HG03139 (cell line): ENCODE results near the gene C1orf94.

Experiments
- ATAC-seq: cut with Tn5 transposase; IDR thresholded peaks from one replicate; pipeline ENCODE4 v1.9.1; 2021; ENCODE audit not compliant: unreplicated experiment

Gene C1orf94

GRCh38 chr1:34176830-34177603, at the start of gene C1orf94:
C1orf94 (plus strand) TSS chr1:34176907; CDS start chr1:34177790, 883 bp downstream.
- ATAC-seq: no peak

DNA sequence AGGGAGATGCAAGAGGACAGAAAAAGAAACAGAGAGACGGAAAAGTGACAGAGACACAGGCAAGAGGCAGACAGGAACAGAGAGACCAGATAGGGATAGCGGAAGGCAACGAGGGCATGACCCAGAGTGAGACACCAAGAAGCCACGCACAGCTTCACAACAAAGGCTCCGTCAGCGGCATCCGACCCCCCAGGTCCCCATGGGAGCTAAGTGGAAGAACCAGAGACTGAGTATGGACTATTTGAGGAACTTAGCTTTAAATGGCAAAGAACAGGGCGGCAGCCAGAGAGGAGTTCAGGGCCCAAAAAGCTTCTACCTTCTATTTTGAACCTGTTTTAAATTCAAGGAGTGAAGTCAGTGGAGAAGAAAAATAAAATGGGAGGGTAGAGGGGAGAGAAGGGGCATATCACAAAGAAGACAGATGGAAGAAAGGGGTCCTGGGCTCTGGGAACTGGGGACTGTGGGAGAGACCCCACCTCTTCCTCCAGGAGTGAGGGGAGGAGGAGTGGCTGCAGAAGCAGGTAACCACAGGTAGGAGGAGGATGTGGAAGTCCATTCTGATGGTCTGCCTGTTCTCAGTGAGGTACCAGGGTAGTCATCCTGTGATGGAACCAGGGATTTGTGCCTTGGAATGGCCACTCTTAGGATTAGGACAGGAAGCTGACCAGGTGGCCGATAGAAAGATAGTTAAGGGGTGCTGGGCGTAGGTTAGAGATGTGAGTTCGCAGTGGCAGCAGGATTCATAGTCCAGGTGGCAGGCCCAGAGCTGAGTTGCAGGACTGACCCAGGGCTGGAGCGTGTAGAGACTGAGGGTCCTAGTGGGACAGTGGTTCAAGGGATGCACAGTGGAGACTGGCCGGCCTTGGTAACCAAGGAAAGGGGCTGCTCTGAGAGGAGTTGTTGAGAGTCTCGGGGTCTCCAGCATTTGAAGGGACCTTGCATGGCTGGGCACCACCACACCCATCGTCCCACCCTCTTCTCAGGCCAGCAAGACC, 49.4 kb upstream of the C1orf94 start:
- no peak for ATAC-seq

DNA sequence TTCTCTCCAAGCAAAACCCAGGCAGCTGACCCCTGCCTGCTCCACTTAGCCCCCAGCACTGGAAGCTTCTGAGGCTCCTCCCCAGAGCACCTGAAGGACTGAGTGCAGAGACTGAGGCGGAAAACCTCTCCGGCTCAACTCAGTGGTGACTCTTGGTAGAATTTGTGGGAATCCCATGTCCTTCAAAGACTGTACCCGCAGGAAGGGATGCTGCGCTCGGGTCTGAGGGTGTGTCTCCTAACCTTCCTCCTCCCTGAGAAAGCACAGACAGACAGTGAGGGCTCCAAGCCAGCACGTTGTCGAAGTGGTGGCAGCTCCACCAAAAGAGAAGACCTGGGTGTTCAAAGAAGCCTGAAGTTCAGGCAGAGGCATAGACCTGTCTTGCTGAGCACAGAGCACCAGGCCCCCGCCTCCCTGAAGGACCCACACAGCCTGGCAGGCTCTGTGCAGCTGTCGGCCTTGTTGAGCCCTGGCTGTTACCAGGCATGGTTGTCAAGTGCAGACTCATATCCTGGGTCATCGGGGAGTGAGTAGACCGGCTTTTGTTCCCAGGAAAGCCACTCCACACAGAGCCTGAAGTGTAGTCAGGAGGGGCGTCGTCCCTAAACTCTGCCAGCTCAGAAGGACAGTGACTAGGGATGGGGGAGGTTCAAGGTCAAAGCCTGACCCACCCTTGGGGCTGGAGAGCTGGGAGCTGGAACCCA, 48.4 kb upstream of the C1orf94 start:
- no peak for ATAC-seq

DNA sequence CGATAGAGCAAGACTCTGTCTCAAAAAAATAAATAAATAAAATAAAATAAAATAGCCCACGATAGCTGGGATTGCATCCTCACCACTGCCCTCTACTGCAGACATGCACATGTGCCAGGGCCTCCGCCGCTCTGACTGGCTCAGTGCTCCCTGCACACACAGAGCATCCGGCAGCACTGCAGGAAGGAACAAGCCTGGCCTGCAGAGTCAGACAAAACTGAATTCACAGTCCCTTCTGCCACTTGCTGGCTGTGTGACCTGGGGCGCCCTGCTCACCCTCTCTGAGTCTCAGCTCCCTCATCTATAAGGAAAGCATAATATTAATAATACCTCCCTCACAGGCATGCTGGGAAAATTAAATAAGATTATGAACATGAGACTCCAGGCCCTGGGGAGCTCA, 47.1 kb upstream of the C1orf94 start:
- ATAC-seq: no peak

GRCh38 chr1:34130306-34130705, 46.4 kb upstream of the C1orf94 start:
- no peak for ATAC-seq

DNA sequence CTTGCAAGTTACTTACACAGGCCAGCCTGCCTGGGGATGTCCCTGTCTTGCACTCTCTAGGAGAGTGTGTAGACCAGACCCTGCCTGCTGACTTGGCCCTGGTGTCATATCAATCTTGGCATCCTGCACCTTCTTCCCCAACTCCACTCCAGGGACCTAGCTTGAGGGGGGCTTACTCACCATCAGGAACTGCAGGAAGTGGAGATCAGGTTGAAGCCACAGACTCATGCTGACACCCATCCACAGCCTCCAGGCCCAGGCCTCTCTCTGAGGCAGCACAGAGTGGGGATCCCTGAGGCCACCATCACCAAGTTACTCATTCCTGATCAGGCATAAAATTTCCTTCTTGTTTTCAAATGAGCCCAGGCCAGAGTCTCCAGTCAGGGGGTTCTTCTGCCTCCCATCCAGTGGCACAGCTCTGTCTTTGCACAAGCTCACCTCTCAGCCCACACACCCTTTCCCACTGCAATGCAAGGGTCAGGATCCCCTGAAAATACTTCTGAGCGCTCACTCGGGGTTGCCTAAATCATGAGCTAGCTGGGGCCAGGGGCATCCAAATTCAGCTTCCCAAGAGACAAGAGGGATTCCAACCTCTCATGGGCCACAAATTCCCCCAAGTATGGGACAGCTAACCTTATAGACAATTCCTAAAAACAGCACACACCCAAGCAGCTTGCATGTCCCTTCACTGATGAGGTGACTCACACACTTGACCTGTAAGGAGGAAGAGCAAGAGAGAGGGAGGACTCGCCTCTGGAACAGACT, 45.1 kb upstream of the C1orf94 start:
- ATAC-seq: no peak

DNA sequence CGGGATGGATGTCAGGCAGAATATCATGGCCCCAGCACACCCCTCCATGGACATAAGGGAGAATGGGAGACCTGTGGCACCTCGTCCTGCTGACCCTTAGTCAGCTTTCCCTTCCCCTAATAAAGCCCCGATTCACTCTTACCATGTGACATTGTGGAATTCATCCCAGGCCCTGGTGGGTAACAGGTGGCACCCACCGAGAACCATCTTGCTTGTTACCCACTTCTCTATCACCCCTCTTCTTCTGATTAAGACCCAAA, 44.6 kb upstream of the C1orf94 start:
- no peak for ATAC-seq

- no peak for ATAC-seq
Observed at GRCh38 chr1:34137411-34137810, 39.3 kb upstream of the C1orf94 start.

DNA sequence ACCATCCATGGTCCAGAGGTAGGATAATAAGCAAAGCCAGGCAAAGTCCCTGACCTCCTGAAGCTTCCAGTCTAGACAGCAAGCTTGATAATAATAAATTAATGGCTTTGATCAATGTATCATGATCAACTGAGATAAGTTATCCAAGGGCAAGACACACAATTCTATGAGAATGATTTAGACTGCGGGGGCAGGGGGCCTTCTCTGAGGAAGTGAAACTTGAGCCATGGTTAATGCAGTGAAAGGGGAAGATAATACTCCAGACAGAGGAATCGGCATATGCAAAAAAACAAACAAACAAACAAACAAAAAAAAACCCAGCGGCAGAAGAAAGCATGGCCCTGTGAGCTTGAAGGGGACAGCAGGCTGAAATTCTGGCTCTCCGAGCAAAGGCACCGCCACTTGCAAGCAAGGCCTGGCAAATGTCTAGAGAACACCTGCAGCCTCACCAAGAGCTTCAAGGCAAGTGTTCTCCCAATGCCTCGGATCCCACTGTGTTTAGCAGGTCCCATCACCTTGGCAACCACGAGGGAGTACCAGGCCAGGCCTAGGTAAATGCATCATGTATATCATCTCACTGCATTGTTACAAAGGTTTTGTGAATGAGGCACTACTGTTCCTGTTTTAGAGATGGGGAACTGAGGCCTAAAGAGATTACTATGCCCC, 36.6 kb upstream of the C1orf94 start:
- no peak for ATAC-seq

GRCh38 chr1:34143975-34144374, 32.7 kb upstream of the C1orf94 start:
- no peak for ATAC-seq

- ATAC-seq: no peak
Observed at GRCh38 chr1:34144766-34145165, 31.9 kb upstream of the C1orf94 start.

DNA sequence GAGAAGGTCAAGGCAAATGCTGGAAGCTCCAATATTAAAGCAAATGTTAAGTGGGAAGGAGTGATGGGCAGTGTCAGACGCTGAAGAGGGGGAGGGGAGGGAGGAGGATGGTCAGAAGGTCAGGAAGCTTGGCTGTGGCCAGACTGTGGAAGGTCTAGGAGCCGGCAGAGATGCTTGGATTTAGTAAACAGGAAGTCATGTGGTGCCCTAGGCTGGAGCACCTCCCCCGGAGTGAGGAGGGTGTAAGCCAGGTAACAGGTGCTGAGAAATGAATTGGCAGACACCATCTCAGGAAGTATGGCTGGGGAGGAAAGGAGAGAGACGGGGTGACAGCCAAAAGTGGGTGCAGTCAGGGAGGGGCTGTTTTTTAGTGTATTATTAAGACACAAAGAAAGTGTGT, 29.4 kb upstream of the C1orf94 start:
- ATAC-seq: no peak

DNA sequence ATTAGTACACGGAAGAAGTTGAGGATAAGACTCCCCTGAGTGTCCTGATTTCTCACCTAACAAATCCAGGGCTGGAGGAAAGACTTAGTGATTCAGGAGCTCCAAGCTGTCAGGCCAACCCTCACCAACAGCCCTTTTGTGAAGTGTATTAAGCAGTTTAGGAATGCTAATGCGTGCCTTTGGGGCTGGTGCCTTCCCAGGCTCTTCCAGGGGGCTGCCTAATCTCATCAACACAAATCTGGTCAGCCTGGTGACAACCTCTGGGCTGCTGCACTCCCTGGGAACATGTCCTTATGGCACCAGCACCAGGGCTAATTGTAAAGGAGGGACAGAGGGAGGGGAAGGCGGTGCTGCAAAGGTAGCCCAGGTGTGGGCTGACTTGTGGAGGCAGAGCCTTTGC, 27.2 kb upstream of the C1orf94 start:
- no peak for ATAC-seq

GRCh38 chr1:34153246-34153645, 23.5 kb upstream of the C1orf94 start:
- no peak for ATAC-seq

GRCh38 chr1:34155860-34156259, 20.8 kb upstream of the C1orf94 start:
- ATAC-seq: no peak

DNA sequence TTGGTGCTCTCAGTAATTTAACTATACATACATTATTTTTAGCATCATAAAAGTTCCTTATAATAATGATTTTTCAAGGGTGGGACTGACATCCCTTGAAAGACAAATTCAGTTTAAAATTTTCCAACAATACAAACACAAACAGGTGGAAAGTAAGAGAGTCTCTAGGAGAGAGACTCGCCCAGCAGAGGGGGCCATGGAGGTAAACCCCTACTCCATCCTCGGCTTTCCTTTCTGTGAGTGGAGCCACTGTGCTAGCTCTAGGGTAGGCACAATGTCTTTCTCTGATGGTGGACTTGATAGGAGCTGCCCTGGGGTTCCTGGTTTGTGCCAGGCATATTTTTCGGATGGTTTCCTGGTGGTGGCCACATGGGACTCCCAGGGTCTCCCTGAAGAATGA, 20.0 kb upstream of the C1orf94 start:
- ATAC-seq: no peak

DNA sequence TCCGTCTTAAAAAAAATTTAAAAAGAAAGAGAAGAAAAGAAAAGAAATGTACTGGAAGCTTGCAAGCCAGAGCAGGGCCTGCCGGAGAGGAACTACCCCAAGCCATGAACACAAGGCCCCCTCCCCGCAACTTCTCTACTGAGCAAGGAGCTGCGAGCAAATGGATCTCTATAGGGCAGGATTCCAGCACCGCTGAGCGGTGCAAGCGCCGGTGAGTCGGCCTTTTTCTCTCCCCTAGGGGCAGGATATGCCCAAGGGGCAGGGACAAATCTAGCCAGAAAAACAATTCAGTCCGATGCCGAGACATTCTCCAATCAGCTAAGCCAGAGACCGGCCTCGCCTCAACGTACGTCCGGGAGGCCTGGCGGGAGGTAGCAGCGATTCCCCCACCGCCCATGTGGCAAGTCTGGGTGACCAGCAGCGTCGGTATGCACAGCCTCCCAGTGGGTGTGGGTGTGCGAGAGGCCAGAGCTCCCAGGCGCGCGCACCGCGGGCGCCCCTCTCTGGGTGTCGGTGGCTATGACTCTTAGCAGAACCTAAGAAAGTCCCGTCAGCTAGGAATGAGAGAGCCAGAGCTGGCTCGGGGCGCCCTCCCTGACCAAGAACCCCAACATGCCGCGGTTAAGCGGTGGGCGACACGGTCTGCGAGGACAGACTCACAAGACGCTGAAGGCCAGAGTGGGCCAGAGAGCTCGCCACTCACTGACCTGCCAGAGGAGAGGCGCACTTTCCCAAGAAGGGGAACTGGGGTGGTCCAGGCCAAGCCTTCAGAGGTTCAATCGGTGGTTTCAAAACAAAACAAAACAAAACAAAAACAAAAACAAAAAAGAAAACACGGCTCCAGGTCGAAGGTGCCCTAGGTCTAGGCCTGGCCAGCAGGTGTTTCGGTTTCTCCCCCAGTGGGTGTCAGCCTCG, 13.6 kb upstream of the C1orf94 start:
- ATAC-seq: no peak

DNA sequence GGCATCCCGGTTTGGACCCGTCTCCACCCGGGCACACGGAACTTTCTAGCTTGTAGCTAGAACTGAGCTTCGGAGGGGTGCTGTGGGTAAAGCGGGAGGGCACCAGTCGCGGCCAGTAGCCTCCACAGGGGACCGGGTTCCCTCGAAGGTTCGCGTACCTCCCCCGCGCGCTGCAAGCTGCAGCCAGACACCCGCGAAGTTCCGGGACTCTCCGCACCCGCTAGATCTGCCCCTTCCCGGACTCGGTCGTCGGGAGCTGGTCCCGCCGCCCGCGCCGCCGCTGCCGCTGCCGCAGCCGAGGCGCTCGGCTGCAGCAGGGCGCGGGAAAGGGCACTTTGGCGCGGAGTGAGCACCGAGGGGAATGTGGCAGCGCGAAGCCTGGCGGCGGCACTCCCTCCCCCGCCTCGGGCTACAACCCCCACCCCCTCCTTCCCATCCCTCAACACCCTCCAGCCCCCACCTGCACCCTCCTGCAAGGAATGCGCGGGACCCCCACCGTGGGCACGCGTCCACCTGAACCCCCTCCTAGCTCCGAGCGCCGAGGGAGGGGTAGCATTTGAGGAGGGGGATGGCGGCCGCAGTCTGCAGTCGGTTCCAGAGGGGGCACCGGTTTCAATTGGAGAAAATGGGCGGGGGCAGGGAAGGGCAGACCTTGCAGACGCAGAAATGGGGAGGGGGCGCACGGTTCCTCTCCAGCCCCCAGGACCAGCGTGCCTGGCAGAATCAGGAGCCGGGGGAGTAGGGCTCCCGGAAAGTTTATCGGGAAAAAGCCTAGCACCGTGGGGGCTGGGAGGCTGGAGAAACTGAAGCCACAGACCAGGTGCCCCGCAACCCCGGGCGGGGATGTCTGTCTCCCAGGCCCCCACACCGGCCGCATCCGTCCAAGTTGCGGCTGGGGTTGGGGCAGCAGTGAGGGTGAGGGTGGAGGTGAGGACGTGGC, 12.6 kb upstream of the C1orf94 start:
- ATAC-seq: no peak
